Measurements from ENCODE around the gene TBX18. TPM values are rescaled to one million over a fixed set of nuclear protein-coding genes. Genes with fewer than 3 reads are reported as not detected.

Gene TBX18
- total and polyA plus RNA-seq, 9 of the 15 experiments (the other 6 are each of a cell fraction or from before 2014, with no cell fraction given) = 4.0 to 36.1 (median 20.7) TPM

GRCh38 chr6:84753173-84753572 lies 11.2 kb downstream of the TBX18 start:
- Histone ChIP-seq H3K4me2 (ENCODE audit: insufficient read depth, low read length) (no peak overlapping the region), H3K79me2 (ENCODE audit: control insufficient read depth, insufficient read depth, low read length) (peaks cover 11% of the 10 kb centered on the region; the same call in 2 of the 3 replicates), H3K9me1 (ENCODE audit: control insufficient read depth, insufficient read depth, low read length) (no peaks in the 10 kb centered on the region), H3K36me3 (ENCODE audit: control insufficient read depth, insufficient read depth, low read length) (peaks cover 75% of the 10 kb centered on the region), H3K9me3 (replicated peaks; ENCODE audit: control insufficient read depth, insufficient read depth, low read depth, low read length) (no peaks in the 10 kb centered on the region), H3K27ac (ENCODE audit: extremely low read depth, low read depth, low read length) (no peak overlapping the region), H3K4me1 (replicated peaks in 1 of 2; ENCODE audit: control insufficient read depth in 2 of 2, insufficient read depth in 2 of 2, low read length in 2 of 2) (no peaks in the 10 kb centered on the region; a peak in 1 of 5 replicates), H2AFZ (ENCODE audit: low read depth, low read length) (no peak overlapping the region), H4K20me1 (replicated peaks; ENCODE audit: control insufficient read depth, insufficient read depth, low read length) (no peaks in the 10 kb centered on the region), H3K4me3 (no peak overlapping the region), H3K9ac (ENCODE audit: insufficient read depth in 1 of 2, low read depth in 2 of 2, low read length in 2 of 2) (no peak overlapping the region), H3K27me3 (ENCODE audit: control insufficient read depth in 2 of 2, insufficient read depth in 2 of 2, low read length in 2 of 2) (no peaks in the 10 kb centered on the region)
- POLR2A ChIA-PET = interaction anchor here (1.6 to 1.7 kb wide), 2 partner anchors 9 to 10 kb away, joined by 3 to 5 read pairs; no protein-coding TSS in a partner anchor
- CTCF ChIA-PET (ENCODE audit: low intra/inter-chr PET ratio) = no interaction called here
- 94% methylated on average over 1 of the region's 1 CpG for WGBS (ENCODE audit: insufficient coverage, low coverage, missing lambda C conversion rate)
- FAIRE-seq (no peak), DNase-seq (ENCODE audit: extremely low read depth in 1 of 4, low spot score in 3 of 4) (no peak), ATAC-seq (no peak)
- in situ Hi-C loops (cut with MboI) = loop anchor here (25.0 kb wide), 2 partner anchors 866 to 1934 kb away; no protein-coding TSS in a partner anchor
- no TSS peak for BruUV-seq (replicated peaks)
- intact Hi-C loops (cut with micrococcal nuclease) = no loop called here
- TF ChIP-seq RAD21 (CRISPR knock-in tag; conservative IDR thresholded peaks at IDR 0.05 in 1 of 2, IDR thresholded peaks at IDR 0.05 in 1 of 2) (no peak), ID3 (CRISPR knock-in tag; IDR thresholded peaks at IDR 0.05) (no peak), ID3 (tag; IDR thresholded peaks at IDR 0.05) (no peak), PRDM10 (IDR thresholded peaks at IDR 0.05; ENCODE audit: partially characterized antibody) (no peak), YY1 (IDR thresholded peaks at IDR 0.05; ENCODE audit: borderline replicate concordance in 1 of 3, control insufficient read depth in 1 of 3, extremely low read depth in 1 of 3, insufficient read depth in 3 of 3, insufficient read length in 1 of 3, insufficient replicate concordance in 2 of 3, low read depth in 1 of 3, low read length in 2 of 3) (no peak), ZKSCAN1 (IDR thresholded peaks at IDR 0.05; ENCODE audit: low read depth, low read length) (no peak), JUN (IDR thresholded peaks at IDR 0.05; ENCODE audit: borderline replicate concordance, low read depth, low read length) (no peak), JUN (CRISPR knock-in tag; IDR thresholded peaks at IDR 0.05; ENCODE audit: borderline replicate concordance) (no peak), ARID3B (CRISPR knock-in tag; IDR thresholded peaks at IDR 0.05; ENCODE audit: borderline replicate concordance) (no peak), NFE2 (IDR thresholded peaks at IDR 0.05; ENCODE audit: low read depth) (no peak), NFXL1 (CRISPR knock-in tag; IDR thresholded peaks at IDR 0.05) (no peak), NRF1 (conservative IDR thresholded peaks at IDR 0.05 in 1 of 2, IDR thresholded peaks at IDR 0.05 in 1 of 2) (no peak), ZBTB17 (CRISPR knock-in tag; IDR thresholded peaks at IDR 0.05) (no peak), IFI16 (CRISPR knock-in tag; IDR thresholded peaks at IDR 0.05) (no peak)
- TF ChIP-seq, protein P1, sequence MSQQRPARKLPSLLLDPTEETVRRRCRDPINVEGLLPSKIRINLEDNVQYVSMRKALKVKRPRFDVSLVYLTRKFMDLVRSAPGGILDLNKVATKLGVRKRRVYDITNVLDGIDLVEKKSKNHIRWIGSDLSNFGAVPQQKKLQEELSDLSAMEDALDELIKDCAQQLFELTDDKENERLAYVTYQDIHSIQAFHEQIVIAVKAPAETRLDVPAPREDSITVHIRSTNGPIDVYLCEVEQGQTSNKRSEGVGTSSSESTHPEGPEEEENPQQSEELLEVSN (IDR thresholded peaks at IDR 0.05; ENCODE audit: borderline replicate concordance in 1 of 2, extremely low read depth in 1 of 2, insufficient read depth in 1 of 2, insufficient read length in 1 of 2, low read depth in 1 of 2, low read length in 1 of 2, poor library complexity in 1 of 2, severe bottlenecking in 1 of 2) = no peak
